ENCODE results near the gene ATG7.

ATG7 gene

DNA sequence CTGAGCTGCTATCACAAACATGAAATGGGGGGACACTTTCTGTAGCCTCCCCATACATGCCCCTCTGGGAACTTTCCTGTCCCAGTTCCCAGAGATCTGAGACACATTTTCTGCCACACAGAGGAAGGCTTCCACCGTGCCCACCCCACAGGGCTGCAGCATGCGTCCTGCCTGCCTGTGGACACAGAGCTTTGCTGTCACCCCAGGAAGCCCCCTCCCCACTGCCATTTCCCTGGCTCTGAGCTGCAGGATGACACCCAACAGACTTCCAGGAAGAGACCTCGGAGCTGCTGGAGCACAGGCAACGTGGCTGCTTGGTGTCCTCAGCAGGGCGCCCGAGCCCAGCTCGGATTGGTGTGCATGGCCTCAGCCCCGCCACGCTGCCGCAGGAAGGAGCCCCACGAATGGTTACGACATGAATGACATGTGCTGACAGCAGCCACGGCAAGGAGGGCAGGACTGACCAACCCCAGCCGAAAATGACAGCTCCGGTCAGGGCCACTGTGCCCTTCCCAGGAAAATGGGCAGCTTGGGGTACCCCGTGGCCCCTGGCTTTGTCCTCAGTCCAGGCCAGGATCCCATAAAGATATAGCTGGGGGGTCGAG, 290.2 kb downstream of the ATG7 start:
- H3K9ac ChIP-seq (ENCODE audit: low read length), result no peak overlapping the region
- no peaks in the 10 kb centered on the region for H3K27me3 ChIP-seq (replicated peaks; ENCODE audit: insufficient read depth, low read length)
- H4K20me1 ChIP-seq (ENCODE audit: insufficient read depth, low read length), result 0 out of 2 replicates have a peak, but pooled peaks cover 1% of the 10 kb centered on the region
- H2AFZ ChIP-seq (ENCODE audit: low read length), result no peak overlapping the region
- H3K36me3 ChIP-seq (replicated peaks; ENCODE audit: insufficient read depth, low read length), result no peaks in the 10 kb centered on the region
- H3F3A ChIP-seq (ENCODE audit: insufficient read depth, low read length), result no peaks in the 10 kb centered on the region
- H3K79me2 ChIP-seq (ENCODE audit: low read length), result peaks cover 12% of the 10 kb centered on the region; the same call in 1 of the 2 replicates
- H3K27ac ChIP-seq (ENCODE audit: low read length), result no peak overlapping the region
- no peaks in the 10 kb centered on the region for H3K9me2 ChIP-seq (replicated peaks; ENCODE audit: insufficient read depth, low read length)
- no peak overlapping the region for H3K4me2 ChIP-seq (ENCODE audit: low read depth, low read length)
- no peaks in the 10 kb centered on the region for H3K4me1 ChIP-seq (ENCODE audit: low read length)
- no peak overlapping the region for H3K4me3 ChIP-seq (ENCODE audit: low read length)
- TF ChIP-seq CTCF (IDR thresholded peaks at IDR 0.05; ENCODE audit: low read length), result no peak
- TF ChIP-seq EZH2 (optimal IDR thresholded peaks at IDR 0.05; ENCODE audit: low read depth, low read length), result no peak
- no peak for TF ChIP-seq EZH2phosphoT487 (IDR thresholded peaks at IDR 0.05; ENCODE audit: low read length)
- no peak for DNase-seq
- no peaks in the 10 kb centered on the region for H3K9me3 ChIP-seq (replicated peaks; ENCODE audit: insufficient read depth, low read length)

DNA sequence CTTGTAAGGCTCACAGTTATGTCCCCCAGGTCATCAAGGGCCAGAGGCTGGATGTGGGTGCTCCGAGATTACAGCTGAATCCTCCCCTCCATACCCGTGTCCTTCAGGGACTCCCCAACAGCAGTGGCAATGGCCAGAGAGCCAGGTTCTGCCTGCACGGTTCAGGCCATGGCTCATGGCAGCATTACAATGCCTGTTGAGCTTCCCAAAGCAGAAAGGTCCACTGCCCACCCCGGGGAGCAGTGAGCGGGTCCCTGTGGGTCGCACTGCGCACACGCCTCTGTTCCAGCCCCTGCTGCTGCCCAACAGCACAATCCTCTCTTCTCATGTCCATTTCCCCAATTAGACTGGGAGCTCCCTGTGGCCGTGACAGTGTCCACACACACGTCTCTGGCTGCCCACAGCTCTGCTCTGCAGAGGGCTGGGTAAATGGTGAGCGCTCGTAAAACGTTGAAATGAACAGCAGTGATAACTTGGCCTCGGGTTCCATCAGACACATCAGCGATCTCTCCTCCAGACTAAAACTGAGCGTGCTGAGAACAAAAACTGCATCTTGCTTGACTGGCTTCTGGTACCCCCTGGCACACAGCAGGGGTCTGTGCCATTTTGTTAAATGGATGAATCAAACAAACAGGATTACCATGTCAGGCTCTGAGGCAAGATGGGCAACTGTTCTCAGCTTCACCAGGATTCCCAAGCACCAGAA, 291.1 kb downstream of the ATG7 start:
- no peaks in the 10 kb centered on the region for H3K36me3 ChIP-seq (replicated peaks; ENCODE audit: insufficient read depth, low read length)
- no peaks in the 10 kb centered on the region for H3K9me3 ChIP-seq (replicated peaks; ENCODE audit: insufficient read depth, low read length)
- TF ChIP-seq EZH2 (optimal IDR thresholded peaks at IDR 0.05; ENCODE audit: low read depth, low read length) (no peak), EZH2phosphoT487 (IDR thresholded peaks at IDR 0.05; ENCODE audit: low read length) (no peak), CTCF (IDR thresholded peaks at IDR 0.05; ENCODE audit: low read length) (no peak)
- no peaks in the 10 kb centered on the region for H3F3A ChIP-seq (ENCODE audit: insufficient read depth, low read length)
- H3K9me2 ChIP-seq (replicated peaks; ENCODE audit: insufficient read depth, low read length), result no peaks in the 10 kb centered on the region
- no peak overlapping the region for H3K4me2 ChIP-seq (ENCODE audit: low read depth, low read length)
- no peak overlapping the region for H3K4me3 ChIP-seq (ENCODE audit: low read length)
- H4K20me1 ChIP-seq (ENCODE audit: insufficient read depth, low read length), result 0 out of 2 replicates have a peak, but pooled peaks cover 4% of the 10 kb centered on the region
- H3K9ac ChIP-seq (ENCODE audit: low read length), result no peak overlapping the region
- no peak overlapping the region for H2AFZ ChIP-seq (ENCODE audit: low read length)
- H3K27me3 ChIP-seq (replicated peaks; ENCODE audit: insufficient read depth, low read length), result no peaks in the 10 kb centered on the region
- DNase-seq, result no peak
- H3K79me2 ChIP-seq (ENCODE audit: low read length), result peaks cover 15% of the 10 kb centered on the region; the same call in 1 of the 2 replicates
- no peaks in the 10 kb centered on the region for H3K4me1 ChIP-seq (ENCODE audit: low read length)
- no peak overlapping the region for H3K27ac ChIP-seq (ENCODE audit: low read length)

GRCh38 chr3:11563865-11564185, 291.6 kb downstream of the ATG7 start:
- Histone ChIP-seq H3K4me2 (ENCODE audit: low read depth, low read length) (no peak overlapping the region), H3K9ac (ENCODE audit: low read length) (no peak overlapping the region), H3K36me3 (replicated peaks; ENCODE audit: insufficient read depth, low read length) (no peaks in the 10 kb centered on the region), H3K9me3 (replicated peaks; ENCODE audit: insufficient read depth, low read length) (no peaks in the 10 kb centered on the region), H2AFZ (ENCODE audit: low read length) (no peak overlapping the region), H3K27ac (ENCODE audit: low read length) (no peak overlapping the region), H3K4me3 (ENCODE audit: low read length) (no peak overlapping the region), H3K4me1 (ENCODE audit: low read length) (no peaks in the 10 kb centered on the region), H3F3A (ENCODE audit: insufficient read depth, low read length) (no peaks in the 10 kb centered on the region), H3K27me3 (replicated peaks; ENCODE audit: insufficient read depth, low read length) (no peaks in the 10 kb centered on the region), H3K9me2 (replicated peaks; ENCODE audit: insufficient read depth, low read length) (no peaks in the 10 kb centered on the region), H4K20me1 (ENCODE audit: insufficient read depth, low read length) (0 out of 2 replicates have a peak, but pooled peaks cover 4% of the 10 kb centered on the region), H3K79me2 (ENCODE audit: low read length) (peaks cover 20% of the 10 kb centered on the region; the same call in 1 of the 2 replicates)
- TF ChIP-seq EZH2 (optimal IDR thresholded peaks at IDR 0.05; ENCODE audit: low read depth, low read length) (no peak), EZH2phosphoT487 (IDR thresholded peaks at IDR 0.05; ENCODE audit: low read length) (no peak), CTCF (IDR thresholded peaks at IDR 0.05; ENCODE audit: low read length) (no peak)
- no peak for DNase-seq

Measured in MM.1S (cell line).